GM21619 (cell line): ENCODE data around the gene FCHO2.

Source experiments
- ATAC-seq: cut with Tn5 transposase; IDR thresholded peaks from one replicate; pipeline ENCODE4 v1.9.1; 2021; ENCODE audit not compliant: unreplicated experiment

FCHO2 gene

GRCh38 chr5:73030531-73030930 is 74.7 kb downstream of the FCHO2 start:
- no peak for ATAC-seq

GRCh38 chr5:73030995-73031394 is 75.2 kb downstream of the FCHO2 start:
- ATAC-seq = no peak

GRCh38 chr5:73031839-73032238 is 76.0 kb downstream of the FCHO2 start:
- ATAC-seq = no peak

GRCh38 chr5:73032635-73033034 is 76.8 kb downstream of the FCHO2 start:
- no peak for ATAC-seq

- no peak for ATAC-seq
Measured at GRCh38 chr5:73037545-73037944, 81.7 kb downstream of the FCHO2 start.

GRCh38 chr5:73039082-73039481 is 83.2 kb downstream of the FCHO2 start:
- no peak for ATAC-seq

- ATAC-seq = no peak
Measured at GRCh38 chr5:73042993-73043392, 87.2 kb downstream of the FCHO2 start.

- ATAC-seq = no peak
Measured at GRCh38 chr5:73044546-73044945, 88.7 kb downstream of the FCHO2 start.

GRCh38 chr5:73045623-73046022 is 89.8 kb downstream of the FCHO2 start:
- ATAC-seq = no peak

GRCh38 chr5:73061593-73061992 is 105.8 kb downstream of the FCHO2 start:
- no peak for ATAC-seq

GRCh38 chr5:73066466-73066865 is 110.6 kb downstream of the FCHO2 start:
- no peak for ATAC-seq

GRCh38 chr5:73067213-73067612 is 111.4 kb downstream of the FCHO2 start:
- ATAC-seq = no peak

GRCh38 chr5:73081093-73081492 is 125.3 kb downstream of the FCHO2 start:
- ATAC-seq = no peak

- ATAC-seq = no peak
Measured at GRCh38 chr5:73088026-73088425, 132.2 kb downstream of the FCHO2 start.

- ATAC-seq = no peak
Measured at GRCh38 chr5:73093943-73094342, 138.1 kb downstream of the FCHO2 start.

GRCh38 chr5:73094415-73094814 is 138.6 kb downstream of the FCHO2 start:
- ATAC-seq = no peak

- no peak for ATAC-seq
Measured at GRCh38 chr5:73095564-73096238, 139.9 kb downstream of the FCHO2 start.

- no peak for ATAC-seq
Measured at GRCh38 chr5:73096239-73096575, 140.4 kb downstream of the FCHO2 start.

- ATAC-seq = no peak
Measured at GRCh38 chr5:73097740-73098139, 141.9 kb downstream of the FCHO2 start.

GRCh38 chr5:73100109-73100508 is 144.3 kb downstream of the FCHO2 start:
- ATAC-seq = no peak

GRCh38 chr5:73103870-73104299 is 148.0 kb downstream of the FCHO2 start:
- no peak for ATAC-seq

- no peak for ATAC-seq
Measured at GRCh38 chr5:73104326-73104725, 148.5 kb downstream of the FCHO2 start.

- ATAC-seq = no peak
Measured at GRCh38 chr5:73106335-73106734, 150.5 kb downstream of the FCHO2 start.
